Left lung (tissue), 10 donors: ENCODE results near the gene SOS2. TPM values are rescaled to one million over a fixed set of nuclear protein-coding genes. Genes with fewer than 3 reads are reported as not detected.

Experiments used
- ATAC-seq: fragments of 200-7000 bp; cut with Tn5 transposase; one replicate; pipeline ENCODE4 v1.9.1; 2020; ENCODE audit warnings: moderate library complexity
- DNase-seq, 4 donors: peaks; one replicate each; pipeline ENCODE4 v3.0.0-alpha.2; 2013 to 2020
- H3K27ac ChIP-seq, 2 donors: fragments of 200-600 bp; sonication (generic) in 1 of 2; one replicate each; pipeline versions ENCODE4 v1.5.0 to v1.8.0; 2020 to 2021
- H3K27me3 ChIP-seq, 2 donors: fragments of 200-600 bp; sonication (generic) in 1 of 2; one replicate each; pipeline versions ENCODE4 v1.5.0 to v1.8.0; 2020 to 2021
- H3K36me3 ChIP-seq, 2 donors: fragments of 200-600 bp; sonication (generic) in 1 of 2; one replicate each; pipeline versions ENCODE4 v1.5.0 to v1.8.0; 2020 to 2021
- H3K4me1 ChIP-seq, 2 donors: fragments of 200-600 bp; one replicate each; pipeline ENCODE4 v1.8.0; 2021
- H3K4me3 ChIP-seq, 2 donors: fragments of 200-600 bp; sonication (generic) in 1 of 2; one replicate each; pipeline versions ENCODE4 v1.5.0 to v1.8.0; 2020 to 2021; ENCODE audit warnings: mild to moderate bottlenecking in 1 of 2
- H3K9me3 ChIP-seq, 2 donors: fragments of 200-600 bp; sonication (generic) in 1 of 2; one replicate each; pipeline versions ENCODE4 v1.5.0 to v1.8.0; 2020 to 2021
- CTCF ChIP-seq, 2 donors: fragments of 200-600 bp; sonication (generic) in 1 of 2; IDR thresholded peaks; one replicate each; pipeline versions ENCODE4 v1.5.0 to v1.8.0; 2021; ENCODE audit warnings: antibody characterized with exemption in 2 of 2
- intact Hi-C, 2 donors: fragments of 100-400 bp; cut with DNase I; formaldehyde crosslinking; loops; one replicate each; pipeline versions ENCODE4 v1.11.2 to v1.14.2; 2022
- polyA plus RNA-seq, 6 donors: library from polyadenylated mRNA; unstranded; fragments of 120-200 nt; gene quantifications; one replicate each; pipeline ENCODE4 v1.2.1, GENCODE V29; 2013; ENCODE audit not compliant: insufficient read length in 6 of 6
- total RNA-seq, 2 donors: library from RNA; stranded (reverse); fragmentation: NEBNext Ultra II Directional; extraction: Animal tissue kit (Norgen Biotek cat#: 25700); gene quantifications; one replicate each; pipeline ENCODE4 v1.2.1, GENCODE V29; 2021
- donor health status: DM: no; HTN: yes; CAD: no.
- donor health status: DM: no; HTN: no; CAD: no.

Gene SOS2
- total and polyA plus RNA-seq, 8 donors: 27.8 to 37.6 (median 36.4) TPM

GRCh38 chr14:50222055-50222613, 9.2 kb downstream of the SOS2 start:
- no peak overlapping the region for H3K4me3 ChIP-seq
- H3K9me3 ChIP-seq: no peaks in the 10 kb centered on the region
- no peak for TF ChIP-seq CTCF (IDR thresholded peaks at IDR 0.05)
- no peaks in the 10 kb centered on the region for H3K36me3 ChIP-seq
- peaks cover 14 to 44% of the 10 kb centered on the region in 2 donors for H3K4me1 ChIP-seq
- no peak overlapping the region for H3K27ac ChIP-seq
- intact Hi-C loops: no loop called here
- ATAC-seq (no peak), DNase-seq (no peak)
- no peaks in the 10 kb centered on the region for H3K27me3 ChIP-seq

- ATAC-seq: no peak
- H3K9me3 ChIP-seq: no peaks in the 10 kb centered on the region
- TF ChIP-seq CTCF (IDR thresholded peaks at IDR 0.05): no peak
- H3K4me1 ChIP-seq: peaks cover 0 to 29% of the 10 kb centered on the region in 2 donors
- no peak for DNase-seq
- H3K27me3 ChIP-seq: no peaks in the 10 kb centered on the region
- H3K4me3 ChIP-seq: no peak overlapping the region
- intact Hi-C loops: no loop called here
- H3K36me3 ChIP-seq: no peaks in the 10 kb centered on the region
- H3K27ac ChIP-seq: no peak overlapping the region
Observed at GRCh38 chr14:50218501-50218900, 12.9 kb downstream of the SOS2 start.

GRCh38 chr14:50215416-50215815, 16.0 kb downstream of the SOS2 start:
- no peaks in the 10 kb centered on the region for H3K27me3 ChIP-seq
- no peak for TF ChIP-seq CTCF (IDR thresholded peaks at IDR 0.05)
- H3K36me3 ChIP-seq: no peaks in the 10 kb centered on the region
- ATAC-seq (no peak), DNase-seq (no peak)
- no peak overlapping the region for H3K27ac ChIP-seq
- intact Hi-C loops: no loop called here
- H3K4me1 ChIP-seq: peaks cover 0 to 13% of the 10 kb centered on the region in 2 donors
- H3K9me3 ChIP-seq: no peaks in the 10 kb centered on the region
- no peak overlapping the region for H3K4me3 ChIP-seq

GRCh38 chr14:50213795-50214194, 17.6 kb downstream of the SOS2 start:
- H3K36me3 ChIP-seq: no peaks in the 10 kb centered on the region
- intact Hi-C loops: no loop called here
- TF ChIP-seq CTCF (IDR thresholded peaks at IDR 0.05): no peak
- no peak overlapping the region for H3K27ac ChIP-seq
- no peaks in the 10 kb centered on the region for H3K9me3 ChIP-seq
- H3K27me3 ChIP-seq: no peaks in the 10 kb centered on the region
- no peak for ATAC-seq
- peaks cover 0 to 11% of the 10 kb centered on the region in 2 donors for H3K4me1 ChIP-seq
- DNase-seq: no peak
- no peak overlapping the region for H3K4me3 ChIP-seq

GRCh38 chr14:50212726-50213125, 18.7 kb downstream of the SOS2 start:
- no peak for ATAC-seq
- intact Hi-C loops: no loop called here
- peaks cover 0 to 11% of the 10 kb centered on the region in 2 donors for H3K4me1 ChIP-seq
- H3K9me3 ChIP-seq: no peaks in the 10 kb centered on the region
- no peak for TF ChIP-seq CTCF (IDR thresholded peaks at IDR 0.05)
- H3K36me3 ChIP-seq: no peaks in the 10 kb centered on the region
- no peaks in the 10 kb centered on the region for H3K27me3 ChIP-seq
- H3K27ac ChIP-seq: no peak overlapping the region
- H3K4me3 ChIP-seq: no peak overlapping the region
- DNase-seq: no peak
